G401 (cell line): ENCODE results near the gene KDM1B. TPM values are rescaled to one million over a fixed set of nuclear protein-coding genes. Genes with fewer than 3 reads are reported as not detected.
"Not testable (repeated sequence)": the region's sequence is repeated elsewhere in the genome, so short reads cannot be mapped to it uniquely, and the experiment has no call there.

Experiments used
- DNase-seq: peaks from one replicate; pipeline ENCODE4 v3.0.0-alpha.2; 2015; ENCODE audit warnings: low spot score
- in situ Hi-C: cut with HindIII; loops from 2 replicates; pipeline ENCODE4 v1.10.0; 2016; ENCODE audit warnings: low sequenced_read_pairs, mixed read lengths
- total RNA-seq: library from RNA; depleted of rRNA; stranded (reverse); fragments of >200 nt; shearing (Covaris generic); gene quantifications from 2 replicates; pipeline ENCODE4 v1.2.3, GENCODE V29; 2014

KDM1B gene
- total RNA-seq, 1 experiment from 2014 or later: 10.4 TPM

DNA sequence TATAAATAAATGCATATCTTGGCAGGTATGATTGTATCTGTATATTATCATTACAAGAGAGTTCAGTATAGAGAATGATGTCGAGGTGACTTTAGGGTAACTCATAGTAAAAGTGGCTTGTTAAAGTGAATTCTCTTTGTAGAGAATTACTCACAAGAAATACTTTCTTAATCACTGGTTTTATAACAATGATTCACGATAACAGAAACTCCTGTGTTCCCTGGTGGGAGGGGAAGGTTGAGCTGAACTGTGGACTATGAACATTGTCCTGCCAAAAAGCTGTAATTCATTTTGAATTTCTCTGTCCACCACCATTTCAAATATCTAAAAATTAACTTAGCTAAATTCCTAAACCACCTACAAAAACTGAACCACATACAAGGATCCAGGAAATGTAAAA, 8.1 kb upstream of the KDM1B start:
- in situ Hi-C loops: no loop called here
- no peak for DNase-seq

DNA sequence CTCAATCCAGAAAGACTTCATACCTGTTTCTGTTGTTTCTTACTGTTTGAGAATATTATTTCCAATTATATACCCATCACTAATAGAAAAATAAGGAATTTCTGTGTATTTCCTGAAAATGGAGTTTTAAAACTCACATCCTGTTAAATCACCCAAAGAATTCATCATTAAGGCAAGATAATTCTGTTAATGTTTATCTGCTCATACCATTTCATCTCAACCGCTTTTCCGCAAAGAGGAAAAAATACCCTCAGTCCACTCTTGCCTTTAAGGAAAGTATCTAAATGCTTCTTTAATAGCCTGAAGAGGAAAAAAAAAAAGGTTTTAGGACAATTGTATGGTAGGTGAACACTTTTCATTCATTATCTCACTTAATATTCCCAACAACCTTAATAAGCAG, 7.6 kb upstream of the KDM1B start:
- DNase-seq: no peak
- in situ Hi-C loops: no loop called here

DNA sequence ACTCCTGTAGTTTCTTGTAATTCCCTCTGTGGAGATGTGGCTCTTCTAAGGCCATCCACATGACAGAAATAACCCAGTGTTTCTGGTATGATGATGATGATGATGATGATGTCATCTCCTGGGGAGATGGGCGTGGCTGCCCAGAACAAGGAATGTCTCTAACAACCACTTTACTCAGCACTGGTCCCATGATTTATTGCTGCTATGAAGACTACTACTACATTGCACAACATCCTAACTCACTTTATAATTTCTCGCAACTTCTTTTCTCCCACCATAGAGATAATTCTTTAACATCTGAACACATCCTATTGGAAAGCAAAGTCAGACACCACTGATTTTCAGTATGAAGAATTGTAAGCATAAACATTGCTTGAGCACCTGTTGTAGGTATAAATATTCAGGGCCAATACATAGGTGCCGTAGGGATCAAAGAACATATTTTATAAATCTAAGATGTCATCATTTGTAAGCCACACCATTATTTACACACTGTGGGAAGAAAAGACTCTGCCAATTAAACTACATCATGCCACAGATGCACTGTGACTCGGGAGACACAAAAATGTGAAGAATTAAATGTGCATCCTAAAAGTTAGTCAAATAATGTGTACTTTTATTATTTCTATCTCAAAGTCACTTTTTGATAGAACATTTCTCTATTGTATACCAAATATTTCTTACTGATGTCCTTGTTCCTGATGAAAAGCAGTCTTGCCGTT, 6.8 kb upstream of the KDM1B start:
- in situ Hi-C loops: no loop called here

DNA sequence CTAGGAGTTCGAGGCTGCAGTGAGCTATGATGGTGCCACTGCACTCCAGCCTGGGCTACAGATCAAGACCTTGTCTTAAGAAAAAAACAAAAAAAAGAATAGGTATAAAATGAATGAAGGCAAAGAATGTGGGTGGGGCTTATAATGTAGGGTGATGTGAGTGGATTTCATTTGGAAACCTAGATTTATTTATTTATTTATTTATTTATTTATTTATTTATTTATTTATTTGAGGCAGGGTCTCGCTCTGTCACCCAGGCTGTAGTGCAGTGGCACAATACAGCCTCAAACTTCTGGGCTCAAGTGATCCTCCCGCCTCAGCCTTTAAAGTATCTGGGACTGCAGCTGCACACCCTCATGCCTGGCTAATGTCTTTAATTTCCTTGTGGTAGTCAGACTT, 3.8 kb upstream of the KDM1B start:
- DNase-seq, in situ Hi-C loops: not testable (repeated sequence)

More for the DNA sequence above, 6.8 kb upstream of the KDM1B start:
- no peak for DNase-seq

DNA sequence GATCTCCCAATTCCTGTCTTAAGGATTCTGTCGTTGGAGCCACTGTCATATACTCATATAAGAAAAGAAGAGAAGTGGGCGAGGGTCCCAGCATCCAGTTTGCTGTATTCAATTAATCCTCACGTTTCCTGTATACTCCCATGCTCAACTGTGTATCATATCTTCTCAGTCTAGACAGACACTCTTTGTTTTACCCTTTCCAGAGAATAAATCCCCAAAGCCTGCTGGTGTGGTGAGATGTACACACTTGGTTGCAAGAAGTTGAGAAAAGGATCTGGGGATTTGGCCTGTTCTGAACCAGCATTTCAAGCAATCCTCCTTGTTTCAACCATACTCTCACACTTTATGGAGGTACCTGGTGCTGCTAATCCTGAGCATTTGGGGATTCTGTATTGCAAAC, 3.4 kb upstream of the KDM1B start:
- in situ Hi-C loops: no loop called here
- no peak for DNase-seq

DNA sequence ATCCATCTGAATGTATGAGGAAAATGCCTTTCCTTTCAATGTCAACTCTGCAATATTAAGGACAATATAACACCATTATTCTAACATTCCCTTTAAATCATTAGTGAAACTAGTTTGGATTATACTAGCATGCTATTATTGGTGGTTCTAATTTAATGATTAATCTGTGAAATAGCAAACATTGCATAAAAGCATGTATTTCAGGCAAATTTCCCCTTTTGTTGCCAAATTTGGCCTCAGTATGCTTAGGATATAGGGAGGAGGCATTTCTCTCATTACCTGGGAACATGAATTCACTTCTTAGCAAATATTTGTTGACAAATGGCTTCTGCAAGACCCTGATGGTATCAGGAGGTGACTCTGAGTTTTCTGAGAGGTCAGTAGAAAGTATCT, 1.9 kb upstream of the KDM1B start:
- in situ Hi-C loops: no loop called here
- no peak for DNase-seq

DNA sequence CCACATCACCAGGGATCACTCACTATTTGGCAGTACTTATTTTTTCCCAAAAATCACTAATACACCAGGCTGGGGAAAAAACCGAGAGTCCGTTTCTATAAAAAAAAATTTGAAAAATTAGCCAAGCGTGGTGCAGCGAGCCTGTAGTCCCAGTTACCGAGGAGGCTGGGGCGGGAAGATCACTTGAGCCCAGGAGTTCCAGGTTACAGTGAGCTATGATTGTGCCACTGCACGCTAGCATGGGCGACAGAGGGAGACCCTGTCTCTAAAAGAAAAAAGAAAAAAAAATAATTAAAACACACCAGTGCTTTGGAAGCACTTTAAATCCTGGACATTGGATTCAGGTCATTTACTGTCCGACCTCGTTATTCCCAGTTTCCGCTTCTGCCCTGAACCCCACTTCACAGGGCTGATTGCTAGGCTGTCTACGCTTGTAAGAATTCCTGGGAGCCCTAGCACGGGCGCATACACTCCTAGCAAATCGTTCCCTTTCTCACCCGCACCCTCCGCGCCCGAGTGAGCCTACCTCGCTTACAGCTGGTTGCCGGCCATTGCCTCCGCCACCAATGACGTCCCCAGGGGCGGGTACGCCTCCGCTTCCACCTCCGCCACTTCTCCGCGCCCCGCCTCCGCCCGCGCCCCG, 594 bp upstream of the KDM1B start, which contains the start of gene TPMT:
Gene TPMT (minus strand): TSS at position 571 of the 643 bp plus-strand sequence. CDS start 5,950 bp downstream, outside the sequence.
- DNase-seq: no peak
- in situ Hi-C loops: no loop called here

DNA sequence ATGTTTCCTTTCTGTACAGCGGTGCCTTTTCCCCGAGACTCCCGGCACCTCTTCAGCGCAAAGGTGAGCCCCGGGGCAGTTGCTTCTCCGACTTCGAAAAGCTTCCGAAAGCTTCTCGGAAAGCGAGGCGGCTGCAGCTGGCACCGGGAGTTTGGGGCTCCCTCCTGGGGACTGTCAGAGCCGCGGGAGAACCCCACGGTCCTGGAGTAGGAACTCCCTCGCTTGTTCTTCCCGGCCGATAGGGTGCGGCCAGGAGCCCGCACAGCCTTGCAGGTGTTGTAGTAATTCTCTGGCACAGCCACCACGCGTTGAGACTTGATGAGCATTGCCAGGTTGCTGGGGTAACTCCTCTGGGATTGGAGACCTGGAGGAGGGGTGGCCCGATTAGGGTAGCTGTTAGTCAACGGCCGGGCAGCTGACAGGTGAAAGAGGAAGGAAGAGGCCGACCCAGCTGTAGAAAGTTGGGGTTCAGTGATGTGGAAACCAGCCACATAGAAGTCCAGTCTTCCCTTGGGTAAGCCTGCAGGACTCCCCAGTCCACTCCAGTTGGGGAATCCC, 721 bp downstream of the KDM1B start:
- peak; percentile 57 for DNase-seq
- in situ Hi-C loops: no loop called here

DNA sequence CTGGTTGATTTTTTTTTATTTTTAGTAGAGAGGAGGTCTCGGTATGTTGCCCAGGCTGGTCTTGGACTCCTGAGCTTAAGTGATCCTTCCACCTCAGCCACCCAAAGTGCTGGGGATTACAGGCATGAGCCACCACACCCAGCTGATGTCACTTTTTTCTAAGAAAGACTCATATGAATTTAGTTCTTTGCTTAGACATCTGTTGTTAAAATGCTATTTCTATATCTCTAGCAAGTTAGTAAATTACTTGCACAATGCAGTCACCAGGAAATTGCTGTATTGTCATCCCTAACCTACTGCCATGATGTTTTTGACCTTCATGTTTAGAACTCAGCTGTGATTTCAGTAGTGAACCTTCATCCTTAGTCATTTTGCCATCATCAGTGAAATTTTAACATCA, 5.7 kb downstream of the KDM1B start:
- in situ Hi-C loops: no loop called here

DNA sequence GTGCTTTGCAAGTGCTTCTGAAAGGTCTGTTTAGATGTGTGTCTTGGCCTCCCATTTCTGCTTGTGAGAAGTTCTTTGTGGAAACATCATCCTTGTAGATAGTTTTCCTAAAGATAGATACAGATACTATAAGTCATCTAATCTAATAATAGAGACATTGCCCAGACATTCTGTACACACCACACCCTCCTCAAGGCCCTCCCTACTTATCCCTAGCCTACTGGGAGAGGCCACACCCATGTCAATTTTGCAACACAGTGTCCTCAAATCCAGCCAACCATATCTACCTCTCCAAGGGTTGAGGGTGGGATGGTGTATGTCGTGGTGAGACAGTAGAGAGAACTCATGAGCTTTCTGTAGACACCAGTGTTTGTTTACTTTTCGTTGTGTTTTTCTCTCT, 6.2 kb downstream of the KDM1B start:
- DNase-seq: no peak
- in situ Hi-C loops: no loop called here

More for the DNA sequence above, 5.7 kb downstream of the KDM1B start:
- DNase-seq: no peak

DNA sequence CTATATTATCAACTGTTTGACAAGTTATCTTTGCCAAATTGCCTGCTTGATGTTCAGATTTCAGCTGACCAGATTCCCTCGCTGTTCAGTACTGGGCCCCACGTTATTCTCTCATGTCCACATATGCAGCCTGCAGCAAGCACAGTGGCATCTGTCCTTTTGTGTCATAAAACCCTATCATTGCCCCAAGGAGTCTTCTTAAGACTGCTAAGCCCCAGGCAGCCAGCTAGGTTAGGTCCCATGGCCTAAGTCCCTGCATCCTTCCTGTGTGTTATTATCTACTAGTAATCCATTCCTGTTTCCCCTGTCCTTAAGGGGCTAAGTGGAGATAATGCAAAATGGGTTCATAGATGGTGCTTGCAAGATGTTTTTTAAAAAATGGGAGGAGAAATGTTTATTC, 7.2 kb downstream of the KDM1B start:
- DNase-seq: no peak
- in situ Hi-C loops: no loop called here

DNA sequence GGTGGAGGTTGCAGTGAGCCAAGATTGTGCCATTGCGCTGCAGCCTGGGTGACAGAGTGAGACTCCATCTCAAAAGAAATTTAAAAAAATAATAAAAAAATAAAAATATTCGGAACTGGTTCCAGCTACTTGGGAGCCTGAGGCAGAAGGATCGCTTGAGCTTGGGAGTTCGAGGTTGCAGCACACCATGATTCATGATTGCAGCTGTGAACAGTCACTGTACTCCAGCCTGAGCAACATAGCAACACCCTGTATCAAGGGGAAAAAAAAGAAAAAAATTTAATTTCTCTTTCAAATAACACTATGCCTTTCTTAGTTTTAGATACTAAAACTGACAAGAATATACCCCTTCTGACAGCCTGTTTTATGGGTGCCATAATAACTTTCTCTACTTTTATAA, 10.5 kb downstream of the KDM1B start:
- DNase-seq: no peak
- in situ Hi-C loops: no loop called here

DNA sequence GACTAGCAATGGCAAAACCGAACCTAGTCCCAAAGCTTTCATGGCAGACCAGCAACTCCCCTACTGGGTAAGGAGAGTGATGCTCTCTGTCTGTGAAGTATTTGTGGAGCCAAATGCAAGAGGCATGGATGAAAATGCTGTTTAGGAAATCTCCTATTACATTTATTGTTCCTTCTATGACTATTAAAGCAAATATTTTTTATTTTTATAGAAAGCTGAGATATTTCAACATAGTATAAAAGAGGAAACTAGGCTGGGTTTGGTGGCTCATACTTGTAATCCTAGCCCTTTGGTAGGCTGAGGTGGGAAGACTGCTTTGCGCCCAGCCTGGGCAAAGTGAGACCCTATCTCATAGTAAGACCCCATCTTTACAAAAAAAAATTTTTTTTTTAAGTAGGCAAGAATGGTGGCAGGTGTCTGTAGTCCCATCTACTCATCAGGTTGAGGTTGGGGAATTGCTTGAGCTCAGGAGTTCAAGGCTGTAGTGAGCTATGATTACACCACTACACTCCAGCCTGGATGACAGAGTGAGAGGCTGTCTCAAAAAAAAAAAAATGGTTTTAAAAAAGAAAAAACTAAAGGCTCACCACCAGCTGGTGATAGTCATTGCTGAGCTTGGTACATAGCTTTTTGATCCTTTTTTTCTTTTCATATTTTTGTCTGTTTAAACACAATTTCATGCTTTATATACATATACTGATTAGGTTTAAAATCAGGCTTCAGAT, 11.3 kb downstream of the KDM1B start:
- in situ Hi-C loops: no loop called here
- DNase-seq: no peak

DNA sequence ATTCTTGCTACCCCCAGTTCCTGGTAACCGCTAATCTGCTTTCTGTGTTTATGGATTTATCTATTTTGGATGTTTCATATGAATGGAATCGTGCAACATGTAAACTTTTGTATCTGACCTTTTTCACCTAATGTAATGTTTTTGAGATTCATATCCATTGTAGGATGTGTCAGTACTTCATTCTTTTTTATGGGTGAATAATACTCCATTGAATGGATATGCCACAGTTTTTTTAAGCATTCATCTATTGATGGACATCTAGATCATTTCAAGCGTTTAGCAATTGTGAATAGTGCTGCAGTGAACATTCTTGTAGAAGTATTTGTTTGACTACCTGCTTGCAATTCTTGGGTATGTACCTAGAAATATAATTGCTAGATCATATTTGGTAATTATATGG, 13.0 kb downstream of the KDM1B start:
- in situ Hi-C loops: no loop called here
- DNase-seq: no peak

DNA sequence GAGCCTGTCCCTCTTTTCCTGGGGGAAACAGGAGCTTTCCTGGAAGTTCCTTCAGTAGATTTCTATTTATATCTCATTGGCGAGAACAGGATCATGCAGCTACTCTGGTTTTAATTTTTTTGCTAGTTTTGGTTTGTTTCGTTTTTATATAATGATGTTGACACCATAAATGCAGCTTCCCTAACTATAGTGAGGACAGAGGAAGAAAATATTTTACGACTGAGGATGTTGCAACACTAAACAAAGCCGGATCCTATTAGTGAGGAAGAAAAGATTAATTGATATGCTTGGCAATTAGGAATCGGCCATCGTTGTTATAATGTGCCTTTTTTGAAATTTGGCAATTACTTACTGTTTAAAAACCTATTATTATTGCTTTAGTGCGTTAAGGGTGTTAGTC, 16.6 kb downstream of the KDM1B start:
- in situ Hi-C loops: no loop called here
- no peak for DNase-seq

DNA sequence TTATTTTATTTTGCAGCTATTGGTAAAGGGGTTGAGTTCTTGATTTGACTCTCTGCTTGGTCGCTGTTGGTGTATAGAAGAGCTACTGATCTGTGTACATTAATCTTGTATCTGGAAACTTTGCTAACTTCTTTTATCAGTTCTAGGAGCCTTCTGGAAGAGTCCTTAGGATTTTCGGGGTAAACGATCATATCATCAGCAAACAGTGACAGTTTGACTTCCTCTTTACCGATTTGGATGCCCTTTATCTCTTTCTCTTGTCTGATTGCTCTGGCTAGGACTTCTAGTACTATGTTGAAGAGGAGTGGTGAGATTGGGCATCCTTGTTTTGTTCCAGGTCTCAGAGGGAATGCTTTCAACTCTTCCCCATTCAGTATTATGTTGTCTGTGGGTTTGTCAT, 21.0 kb downstream of the KDM1B start:
- DNase-seq, in situ Hi-C loops: not testable (repeated sequence)

DNA sequence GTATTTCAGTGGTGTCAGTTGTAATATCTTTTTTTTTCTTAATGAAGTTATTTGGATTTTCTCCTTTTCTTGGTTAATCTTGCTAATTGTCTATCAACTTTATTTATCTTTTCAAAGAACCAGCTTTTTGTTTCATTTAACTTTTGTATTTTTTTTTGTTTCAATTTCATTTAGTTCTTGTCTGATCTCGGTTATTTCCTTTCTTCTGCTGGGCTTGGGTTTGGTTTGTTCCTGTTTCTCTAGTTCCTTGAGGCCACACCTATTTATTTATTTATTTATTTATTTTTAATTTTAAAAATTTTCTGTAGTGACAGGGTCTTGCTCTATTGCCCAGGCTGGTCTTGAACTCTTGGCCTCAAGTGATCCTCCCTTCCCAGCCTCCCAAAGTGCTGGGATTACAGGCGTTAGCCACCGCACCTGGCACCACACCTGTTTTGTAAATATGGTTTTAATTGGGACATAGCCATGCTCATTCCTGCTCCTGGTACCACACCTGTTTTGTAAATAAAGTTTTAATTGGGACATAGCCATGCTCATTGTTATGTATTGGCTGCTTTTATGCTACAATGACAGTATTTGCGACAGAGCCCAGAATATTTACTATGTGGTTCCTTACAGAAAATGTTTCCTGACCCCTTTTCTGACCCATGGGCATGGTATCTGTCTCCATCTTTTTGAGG, 22.2 kb downstream of the KDM1B start:
- in situ Hi-C loops: no loop called here
- no peak for DNase-seq

DNA sequence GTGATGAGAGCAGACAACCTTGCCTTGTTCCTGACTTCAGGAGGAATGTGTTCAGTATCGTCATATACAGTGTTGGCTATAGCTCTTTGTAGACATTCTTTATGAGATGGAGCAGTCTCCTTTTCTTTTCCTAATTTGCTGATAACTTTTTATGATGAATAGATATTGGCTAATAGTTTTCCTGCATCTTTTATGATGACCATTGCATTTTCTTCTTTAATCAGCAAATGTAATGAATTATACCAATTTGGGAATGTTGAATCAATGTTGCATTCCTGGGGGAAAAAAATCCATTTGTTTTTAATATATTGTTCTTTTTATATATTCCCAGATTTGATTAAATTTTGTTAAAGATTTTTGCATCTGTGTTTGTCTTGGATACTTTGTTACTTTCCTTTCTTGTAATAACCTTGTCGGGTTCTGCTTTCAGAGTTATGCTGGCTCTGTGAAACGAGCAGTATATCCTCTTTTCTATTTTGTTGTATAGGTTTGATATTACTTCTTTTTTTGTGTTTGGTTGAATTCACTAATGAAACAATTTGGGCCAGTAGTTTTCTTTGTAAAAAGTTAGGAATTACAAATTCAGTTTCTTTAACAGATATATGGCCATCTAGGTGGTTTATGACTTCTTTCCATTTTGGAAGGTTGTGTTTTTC, 23.9 kb downstream of the KDM1B start:
- DNase-seq: no peak
- in situ Hi-C loops: no loop called here

DNA sequence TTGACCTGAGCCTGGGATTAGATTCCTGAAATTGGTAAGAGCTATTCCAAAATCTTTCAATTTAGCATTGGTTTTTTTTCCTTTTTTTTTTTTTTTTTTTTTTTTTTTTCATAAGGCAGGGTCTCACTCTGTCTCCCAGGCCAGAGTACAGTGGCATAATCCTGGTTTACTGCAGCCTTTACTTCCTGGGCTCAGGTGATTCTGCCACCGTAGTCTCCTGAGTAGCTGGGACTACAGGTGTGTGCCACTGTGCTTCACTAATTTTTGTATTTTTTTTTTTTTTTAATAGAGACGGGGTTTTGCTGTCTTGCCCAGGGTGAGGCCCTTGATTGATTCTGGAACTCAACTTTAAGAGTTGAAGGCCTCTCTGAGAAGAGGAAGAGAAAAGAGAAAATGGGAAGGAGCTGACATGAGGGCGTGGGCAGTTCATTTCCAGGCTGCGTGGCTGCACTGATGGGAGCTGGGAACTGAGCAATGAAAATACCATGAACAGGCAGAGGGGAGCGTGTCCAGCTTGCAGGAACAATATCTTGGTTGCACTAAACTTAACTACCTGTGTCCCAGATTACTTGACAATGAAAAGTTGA, 24.6 kb downstream of the KDM1B start:
- DNase-seq: no peak
- in situ Hi-C loops: no loop called here
